Measurements from ENCODE around the gene FSIP2. TPM values are rescaled to one million over a fixed set of nuclear protein-coding genes. Genes with fewer than 3 reads are reported as not detected.

The FSIP2 gene
- polyA plus RNA-seq, 3 donors = not detected

DNA sequence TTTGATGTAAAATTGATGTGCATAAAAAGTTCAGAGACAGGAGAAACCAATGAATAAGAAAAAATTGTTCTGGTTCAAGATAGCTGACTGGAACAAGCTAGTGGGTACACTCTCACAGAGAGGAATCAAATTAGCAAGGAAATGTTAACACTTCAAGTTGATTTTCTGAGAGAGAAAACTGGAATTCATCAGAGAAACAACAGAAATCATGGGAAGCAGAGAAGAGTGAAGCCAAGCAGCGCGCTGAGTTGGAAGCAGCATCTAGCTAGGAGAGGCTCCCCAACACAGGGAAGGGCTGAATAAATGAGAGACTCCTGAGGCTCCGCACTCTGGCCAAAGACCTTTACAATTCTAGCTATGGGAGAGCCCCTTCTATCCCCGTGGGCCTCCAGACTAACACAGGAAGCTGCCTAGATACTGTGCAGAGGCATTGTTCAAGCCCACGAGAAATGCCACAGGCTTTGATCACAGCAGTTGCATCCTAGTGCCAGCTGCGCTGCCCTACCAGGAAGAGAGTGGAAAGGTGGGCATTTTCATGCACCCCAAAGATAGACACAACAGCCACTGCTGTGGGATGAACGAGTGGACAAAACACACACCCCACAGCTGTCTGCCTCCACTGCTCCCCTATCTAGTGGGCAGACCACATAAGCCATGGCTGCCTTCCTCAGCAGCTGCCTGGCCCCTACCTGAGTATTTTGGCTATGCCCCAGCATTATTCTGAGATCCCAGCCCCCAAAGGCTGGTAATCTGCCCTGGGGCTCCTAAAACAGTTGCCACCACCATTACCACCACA, 136.7 kb downstream of the FSIP2 start:
- intact Hi-C loops (cut with micrococcal nuclease) = no loop called here
- Histone ChIP-seq H3K4me1 (ENCODE audit: control insufficient read depth in 1 of 2, insufficient read depth in 2 of 2, low read length in 2 of 2) (no peaks in the 10 kb centered on the region), H3K36me3 (replicated peaks in 1 of 2; ENCODE audit: control insufficient read depth in 1 of 2, insufficient read depth in 2 of 2, low read length in 2 of 2) (no peaks in the 10 kb centered on the region), H4K20me1 (ENCODE audit: insufficient read depth, low read length) (no peaks in the 10 kb centered on the region), H3K9me3 (replicated peaks in 1 of 2; ENCODE audit: control insufficient read depth in 1 of 2, insufficient read depth in 1 of 2, low read length in 2 of 2) (peaks cover 5 to 14% of the 10 kb centered on the region in 2 donors), H3K79me2 (ENCODE audit: insufficient read depth, low read length) (no peaks in the 10 kb centered on the region), H3K27ac (ENCODE audit: low read depth in 1 of 2, low read length in 2 of 2) (no peak overlapping the region), H2AFZ (ENCODE audit: insufficient read depth, low read depth, low read length, poor library complexity, severe bottlenecking) (no peak overlapping the region), H3K4me2 (replicated peaks; ENCODE audit: extremely low read depth, low read length, poor library complexity, severe bottlenecking) (no peak overlapping the region), H3K4me3 (replicated peaks in 1 of 3; ENCODE audit: low read depth in 2 of 3, low read length in 3 of 3) (no peak overlapping the region), H3K27me3 (ENCODE audit: control insufficient read depth in 2 of 2, insufficient read depth in 2 of 2, low read length in 2 of 2) (no peaks in the 10 kb centered on the region), H3K9ac (ENCODE audit: insufficient read depth, low read length, poor library complexity, severe bottlenecking) (no peak overlapping the region)
- Mint-ChIP-seq H3K4me3 (no peak overlapping the region), H3K36me3 (no peaks in the 10 kb centered on the region), H3K27ac (no peak overlapping the region), H3K27me3 (ENCODE audit: low read depth in 3 of 3) (no peaks in the 10 kb centered on the region), H3K4me1 (no peaks in the 10 kb centered on the region), H3K9me3 (peaks cover 4 to 11% (median 7%) of the 10 kb centered on the region in 7 donors)
- TF ChIP-seq, protein P1, sequence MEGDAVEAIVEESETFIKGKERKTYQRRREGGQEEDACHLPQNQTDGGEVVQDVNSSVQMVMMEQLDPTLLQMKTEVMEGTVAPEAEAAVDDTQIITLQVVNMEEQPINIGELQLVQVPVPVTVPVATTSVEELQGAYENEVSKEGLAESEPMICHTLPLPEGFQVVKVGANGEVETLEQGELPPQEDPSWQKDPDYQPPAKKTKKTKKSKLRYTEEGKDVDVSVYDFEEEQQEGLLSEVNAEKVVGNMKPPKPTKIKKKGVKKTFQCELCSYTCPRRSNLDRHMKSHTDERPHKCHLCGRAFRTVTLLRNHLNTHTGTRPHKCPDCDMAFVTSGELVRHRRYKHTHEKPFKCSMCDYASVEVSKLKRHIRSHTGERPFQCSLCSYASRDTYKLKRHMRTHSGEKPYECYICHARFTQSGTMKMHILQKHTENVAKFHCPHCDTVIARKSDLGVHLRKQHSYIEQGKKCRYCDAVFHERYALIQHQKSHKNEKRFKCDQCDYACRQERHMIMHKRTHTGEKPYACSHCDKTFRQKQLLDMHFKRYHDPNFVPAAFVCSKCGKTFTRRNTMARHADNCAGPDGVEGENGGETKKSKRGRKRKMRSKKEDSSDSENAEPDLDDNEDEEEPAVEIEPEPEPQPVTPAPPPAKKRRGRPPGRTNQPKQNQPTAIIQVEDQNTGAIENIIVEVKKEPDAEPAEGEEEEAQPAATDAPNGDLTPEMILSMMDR (IDR thresholded peaks at IDR 0.05) = no peak
- 86% methylated on average over 6 of the region's 7 CpGs for WGBS (ENCODE audit: insufficient coverage)
- DNase-seq = no peak

DNA sequence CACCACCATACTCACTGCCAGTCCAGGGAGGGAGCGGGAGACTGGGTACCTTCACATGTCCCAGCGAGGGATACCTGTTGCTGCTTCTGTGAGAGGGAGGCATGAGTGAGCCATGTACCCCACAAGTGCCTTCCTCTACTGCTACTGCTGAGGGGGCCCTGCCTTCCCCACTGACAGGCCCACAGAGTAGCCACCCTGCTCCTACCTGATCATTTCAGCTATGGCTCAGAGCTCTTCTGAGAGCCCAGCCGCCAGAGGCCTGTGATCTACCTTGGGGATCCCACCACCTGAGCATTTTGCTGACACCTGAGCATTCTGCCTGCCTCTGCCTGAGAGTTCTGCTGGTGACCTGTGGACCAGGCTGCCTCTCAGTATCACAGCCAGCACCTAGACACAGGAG, 137.6 kb downstream of the FSIP2 start:
- intact Hi-C loops (cut with micrococcal nuclease) = no loop called here
- H3K27ac Mint-ChIP-seq = no peak overlapping the region
- no peak for DNase-seq
- no peak overlapping the region for H3K4me3 Mint-ChIP-seq
- H2AFZ ChIP-seq (ENCODE audit: insufficient read depth, low read depth, low read length, poor library complexity, severe bottlenecking) = no peak overlapping the region
- H3K4me3 ChIP-seq (replicated peaks in 1 of 3; ENCODE audit: low read depth in 2 of 3, low read length in 3 of 3) = no peak overlapping the region
- no peak overlapping the region for H3K9ac ChIP-seq (ENCODE audit: insufficient read depth, low read length, poor library complexity, severe bottlenecking)
- no peaks in the 10 kb centered on the region for H3K27me3 Mint-ChIP-seq (ENCODE audit: low read depth in 3 of 3)
- H3K36me3 Mint-ChIP-seq = no peaks in the 10 kb centered on the region
- no peaks in the 10 kb centered on the region for H3K27me3 ChIP-seq (ENCODE audit: control insufficient read depth in 2 of 2, insufficient read depth in 2 of 2, low read length in 2 of 2)
- H3K9me3 ChIP-seq (replicated peaks in 1 of 2; ENCODE audit: control insufficient read depth in 1 of 2, insufficient read depth in 1 of 2, low read length in 2 of 2) = peaks cover 5 to 14% of the 10 kb centered on the region in 2 donors
- H3K36me3 ChIP-seq (replicated peaks in 1 of 2; ENCODE audit: control insufficient read depth in 1 of 2, insufficient read depth in 2 of 2, low read length in 2 of 2) = no peaks in the 10 kb centered on the region
- no peaks in the 10 kb centered on the region for H3K4me1 ChIP-seq (ENCODE audit: control insufficient read depth in 1 of 2, insufficient read depth in 2 of 2, low read length in 2 of 2)
- H3K79me2 ChIP-seq (ENCODE audit: insufficient read depth, low read length) = no peaks in the 10 kb centered on the region
- TF ChIP-seq, protein P1 (IDR thresholded peaks at IDR 0.05) = no peak
- H3K4me1 Mint-ChIP-seq = no peaks in the 10 kb centered on the region
- no peak overlapping the region for H3K4me2 ChIP-seq (replicated peaks; ENCODE audit: extremely low read depth, low read length, poor library complexity, severe bottlenecking)
- WGBS (ENCODE audit: insufficient coverage) = 93% methylated on average over 1 of the region's 3 CpGs
- H3K9me3 Mint-ChIP-seq = peaks cover 4 to 11% (median 7%) of the 10 kb centered on the region in 7 donors
- no peaks in the 10 kb centered on the region for H4K20me1 ChIP-seq (ENCODE audit: insufficient read depth, low read length)
- no peak overlapping the region for H3K27ac ChIP-seq (ENCODE audit: low read depth in 1 of 2, low read length in 2 of 2)

All from CD14-positive monocyte (primary cell).